GM19397 (cell line): Measurements from ENCODE around the gene STAB2.

Experiments
- ATAC-seq: cut with Tn5 transposase; IDR thresholded peaks from one replicate; pipeline ENCODE4 v1.9.1; 2021; ENCODE audit warnings: mild to moderate bottlenecking, moderate library complexity; ENCODE audit not compliant: unreplicated experiment

STAB2 gene

GRCh38 chr12:103586791-103587370, at the start of gene STAB2:
TSS of gene STAB2 (plus strand) at chr12:103587273. CDS start at chr12:103587477, 204 bp downstream.
- ATAC-seq: no peak

GRCh38 chr12:103538397-103538796, 48.7 kb upstream of the STAB2 start:
- ATAC-seq: no peak

- no peak for ATAC-seq
These were observed 46.8 kb upstream of the STAB2 start for GRCh38 chr12:103540319-103540718.

- ATAC-seq: no peak
These were observed 45.0 kb upstream of the STAB2 start for GRCh38 chr12:103542078-103542477.

- ATAC-seq: no peak
These were observed 40.1 kb upstream of the STAB2 start for GRCh38 chr12:103546959-103547358.

- ATAC-seq: no peak
These were observed 39.7 kb upstream of the STAB2 start for GRCh38 chr12:103547376-103547775.

GRCh38 chr12:103547929-103548328, 39.1 kb upstream of the STAB2 start:
- no peak for ATAC-seq

GRCh38 chr12:103548622-103549601, 38.2 kb upstream of the STAB2 start:
- ATAC-seq: no peak

- no peak for ATAC-seq
These were observed 30.0 kb upstream of the STAB2 start for GRCh38 chr12:103556890-103557627.

GRCh38 chr12:103557628-103558010, 29.5 kb upstream of the STAB2 start:
- no peak for ATAC-seq

GRCh38 chr12:103558879-103559278, 28.2 kb upstream of the STAB2 start:
- no peak for ATAC-seq

GRCh38 chr12:103560604-103561101, 26.4 kb upstream of the STAB2 start:
- ATAC-seq: no peak

- no peak for ATAC-seq
These were observed 25.9 kb upstream of the STAB2 start for GRCh38 chr12:103561174-103561573.

GRCh38 chr12:103566398-103566797, 20.7 kb upstream of the STAB2 start:
- ATAC-seq: no peak

GRCh38 chr12:103569278-103569677, 17.8 kb upstream of the STAB2 start:
- ATAC-seq: no peak

GRCh38 chr12:103571286-103571685, 15.8 kb upstream of the STAB2 start:
- ATAC-seq: no peak

GRCh38 chr12:103572312-103573045, 14.6 kb upstream of the STAB2 start:
- no peak for ATAC-seq

- no peak for ATAC-seq
These were observed 13.9 kb upstream of the STAB2 start for GRCh38 chr12:103573185-103573584.

GRCh38 chr12:103578926-103579325, 8.1 kb upstream of the STAB2 start:
- ATAC-seq: no peak

GRCh38 chr12:103580026-103580425, 7.0 kb upstream of the STAB2 start:
- ATAC-seq: no peak

GRCh38 chr12:103583008-103583407, 4.1 kb upstream of the STAB2 start:
- ATAC-seq: no peak
